Measurements from ENCODE around the gene KIAA1217.
"Not testable (repeated sequence)": the region's sequence is repeated elsewhere in the genome, so short reads cannot be mapped to it uniquely, and the experiment has no call there.

KIAA1217 gene

DNA sequence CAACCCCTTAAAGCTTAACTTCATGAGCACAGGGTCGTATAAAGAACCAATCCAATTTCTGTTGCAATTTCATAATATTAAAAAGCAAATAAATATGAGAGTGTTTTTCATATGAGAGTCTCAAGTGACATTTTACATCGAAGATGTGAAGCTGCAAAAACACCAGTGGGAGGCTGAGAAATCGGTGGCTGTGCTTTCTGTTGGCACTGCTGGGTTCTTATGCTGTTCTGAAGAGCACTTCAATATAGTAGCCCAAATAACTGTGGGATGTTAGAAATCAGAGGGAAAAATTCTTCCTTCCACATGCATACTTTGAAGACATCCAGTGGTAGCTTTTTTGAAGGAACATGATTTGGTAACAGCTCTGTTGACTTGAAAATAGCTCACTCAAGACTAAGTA lies 269.0 kb downstream of the KIAA1217 start:
- DNase-seq, result no peak

DNA sequence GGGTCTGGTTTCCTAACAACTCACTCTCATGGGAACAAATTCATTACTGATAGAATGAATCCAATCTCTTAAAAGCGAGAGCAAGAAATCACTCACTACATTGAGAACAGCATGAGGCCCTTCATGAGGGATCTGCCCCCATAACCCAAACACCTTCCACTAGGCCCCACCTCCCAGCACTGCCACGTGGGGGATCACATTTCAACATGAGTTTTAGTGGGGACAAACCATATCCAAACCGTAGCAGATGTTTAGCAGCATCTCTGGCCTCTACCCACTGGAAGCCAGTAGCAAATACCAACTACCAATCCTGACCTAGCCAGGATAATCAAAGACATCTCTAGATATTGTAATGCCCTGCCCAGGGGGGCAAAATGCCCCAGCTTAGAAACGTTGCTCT lies 270.9 kb downstream of the KIAA1217 start:
- DNase-seq, result no peak

DNA sequence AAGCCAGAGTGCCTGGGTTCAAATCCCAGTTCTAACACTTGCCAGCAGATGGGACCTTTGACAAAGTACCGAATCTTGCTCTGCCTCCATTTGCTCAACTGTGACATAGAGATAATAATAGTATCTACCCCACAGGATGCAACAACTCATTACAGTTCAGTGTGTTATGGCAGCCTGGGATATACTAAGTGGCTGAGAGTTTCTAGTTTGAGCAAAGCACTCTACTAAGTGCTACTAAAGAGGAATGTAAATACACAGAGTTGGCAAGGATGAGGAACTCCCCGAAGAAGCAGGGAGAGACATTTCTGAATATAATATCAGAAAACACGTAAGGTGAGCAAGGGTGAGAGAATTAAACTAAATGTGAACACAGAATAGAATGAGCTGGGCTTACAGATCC lies 271.5 kb downstream of the KIAA1217 start:
- DNase-seq, result no peak

DNA sequence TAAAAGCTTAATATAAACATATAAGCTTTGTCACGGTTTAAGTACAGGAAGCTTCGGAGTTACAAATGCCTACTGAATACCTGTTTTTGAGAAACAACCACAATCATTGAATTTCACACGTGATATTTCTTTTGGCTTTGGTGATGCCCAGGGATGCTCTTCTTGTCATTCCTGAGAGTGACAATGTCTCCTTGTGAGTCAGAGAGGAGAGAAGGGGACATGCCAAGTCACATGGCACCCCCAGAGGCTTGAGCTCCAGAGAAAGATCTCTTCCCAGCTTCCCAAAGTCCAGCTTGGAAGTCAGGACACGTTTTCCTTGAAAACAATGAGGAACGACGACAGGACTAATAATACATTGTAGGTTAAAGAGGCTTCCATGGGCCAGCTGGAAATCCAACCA lies 272.3 kb downstream of the KIAA1217 start:
- DNase-seq, result no peak

DNA sequence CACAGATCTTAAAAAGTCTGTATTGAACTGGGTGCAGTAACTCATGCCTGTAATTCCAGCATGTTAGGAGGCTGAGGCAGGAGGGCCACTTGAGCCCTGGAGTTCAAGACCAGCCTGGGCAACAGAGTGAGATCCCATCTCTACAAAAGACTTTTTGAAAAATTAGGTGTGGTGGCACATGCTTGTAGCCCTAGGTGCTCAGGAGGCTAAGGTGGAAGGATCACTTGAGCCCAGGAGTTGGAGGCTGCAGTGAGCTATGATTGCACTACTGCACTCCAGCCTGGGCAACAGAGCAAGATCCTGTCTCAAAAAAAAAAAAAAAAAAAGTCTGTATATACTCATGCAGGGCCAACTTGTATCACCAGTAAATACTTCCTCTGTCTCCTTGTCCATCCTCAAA lies 273.8 kb downstream of the KIAA1217 start:
- not testable (repeated sequence) for DNase-seq

DNA sequence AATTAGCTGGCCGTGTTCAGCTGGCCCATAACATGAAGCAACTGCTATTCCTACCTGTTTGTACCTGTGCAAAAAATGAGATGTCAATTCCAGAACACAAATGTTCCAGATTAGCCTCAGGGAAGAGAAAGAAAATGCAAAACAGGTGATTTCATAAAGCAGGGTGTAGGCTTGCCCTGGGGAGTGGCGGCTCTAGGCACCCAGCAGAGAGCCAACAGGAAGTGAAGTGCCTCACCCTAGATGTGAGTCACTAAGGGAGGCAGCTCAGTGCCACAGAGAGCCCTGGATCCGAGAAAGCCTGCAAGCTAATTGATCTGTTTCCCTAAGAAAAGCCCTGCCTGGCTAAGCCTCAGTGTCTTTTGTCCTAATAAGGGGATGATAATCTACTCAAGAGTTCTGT lies 274.8 kb downstream of the KIAA1217 start:
- peak; percentile 41 for DNase-seq

DNA sequence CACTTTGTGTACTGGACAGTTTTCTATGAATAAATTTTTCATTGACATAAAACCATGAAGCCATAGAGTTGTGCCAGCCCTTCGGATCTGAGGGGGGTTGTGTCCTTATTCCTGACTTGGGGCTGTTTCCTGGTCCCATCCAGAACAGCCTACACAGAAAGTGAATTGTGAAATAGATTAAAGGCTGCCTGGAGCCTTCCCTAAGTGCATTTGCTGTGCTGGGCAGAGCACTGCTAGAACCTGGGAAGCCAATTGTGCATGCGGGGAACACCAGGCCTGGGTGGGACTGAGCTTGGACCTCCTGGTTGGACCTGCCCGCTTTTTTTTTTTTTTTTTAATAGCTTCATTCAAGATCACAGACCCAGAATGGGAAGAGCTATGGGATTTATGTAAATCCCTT lies 275.8 kb downstream of the KIAA1217 start:
- DNase-seq, result no peak

DNA sequence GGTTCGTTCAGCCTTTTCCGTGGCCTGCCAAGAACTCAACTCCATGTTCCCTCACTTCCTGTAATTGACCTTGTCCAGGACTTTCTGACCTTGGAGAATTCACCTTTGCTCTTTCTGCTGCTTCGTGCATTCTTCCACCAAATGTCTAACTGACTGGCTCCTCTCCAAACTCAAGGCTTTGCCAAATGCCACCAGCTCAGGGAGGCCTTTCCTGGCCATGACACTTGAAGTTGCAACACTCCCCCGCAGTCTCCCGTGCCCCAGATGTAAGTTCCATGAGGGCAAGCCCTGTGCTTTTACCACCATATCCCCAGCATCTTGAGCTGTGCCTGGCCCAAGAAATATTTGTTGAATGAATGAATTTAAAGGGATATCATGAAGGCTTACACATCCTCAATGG lies 276.4 kb downstream of the KIAA1217 start:
- DNase-seq, result no peak

DNA sequence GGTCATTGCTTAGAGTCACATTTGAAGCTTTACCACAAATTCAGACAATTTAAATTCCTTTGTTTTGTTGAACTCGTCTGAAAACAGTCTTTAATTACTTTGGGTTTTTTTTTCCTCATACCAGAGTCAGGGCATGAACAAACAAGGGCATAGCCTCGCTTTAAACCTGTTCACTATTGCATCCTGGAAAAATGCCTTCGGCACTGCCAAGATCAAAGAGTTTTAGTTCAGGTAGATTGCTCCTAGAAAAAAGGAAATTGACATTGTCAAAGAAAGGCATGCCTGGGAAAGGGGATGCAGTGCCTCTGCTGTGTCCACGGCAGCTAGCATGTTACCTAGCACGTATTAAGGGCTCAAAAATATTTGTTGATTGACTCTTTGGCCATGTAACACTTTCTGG lies 279.7 kb downstream of the KIAA1217 start:
- DNase-seq, result peak; percentile 17

DNA sequence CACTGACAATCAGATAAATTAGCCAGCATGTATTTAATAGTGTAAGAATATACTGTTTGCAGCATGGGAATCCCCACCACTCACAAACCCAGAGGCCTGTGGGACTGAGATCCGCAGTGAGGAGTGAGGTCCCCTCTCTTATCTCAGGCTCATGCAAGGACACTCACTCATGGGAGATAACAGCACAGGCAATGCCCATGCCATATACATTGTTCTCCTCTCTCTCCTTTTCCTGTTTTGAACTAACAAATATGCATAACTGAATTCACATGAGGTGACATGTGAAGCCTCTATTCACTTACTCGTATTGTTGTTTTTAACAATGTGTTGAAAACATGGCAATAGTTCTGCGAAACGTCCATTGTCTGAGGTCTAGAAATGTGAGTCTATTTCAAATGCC lies 284.2 kb downstream of the KIAA1217 start:
- no peak for DNase-seq

DNA sequence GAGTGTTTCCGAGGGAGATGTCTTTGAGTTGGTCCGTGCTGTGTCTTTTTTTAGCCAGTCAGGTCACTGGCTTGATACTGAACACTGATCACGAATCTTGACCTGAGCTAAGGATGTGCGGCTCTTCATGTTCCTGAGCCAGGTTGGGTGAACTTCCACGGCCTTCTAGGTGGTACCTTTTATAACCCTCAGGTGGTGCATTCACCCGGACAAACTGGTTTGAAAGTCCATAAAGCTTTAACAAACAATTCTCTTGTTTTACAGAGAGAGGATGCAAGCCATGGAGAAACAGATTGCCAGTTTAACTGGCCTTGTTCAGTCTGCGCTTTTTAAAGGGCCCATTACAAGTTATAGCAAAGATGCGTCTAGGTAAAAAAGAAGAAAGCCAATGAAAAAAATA lies 285.3 kb downstream of the KIAA1217 start:
- DNase-seq, result no peak

DNA sequence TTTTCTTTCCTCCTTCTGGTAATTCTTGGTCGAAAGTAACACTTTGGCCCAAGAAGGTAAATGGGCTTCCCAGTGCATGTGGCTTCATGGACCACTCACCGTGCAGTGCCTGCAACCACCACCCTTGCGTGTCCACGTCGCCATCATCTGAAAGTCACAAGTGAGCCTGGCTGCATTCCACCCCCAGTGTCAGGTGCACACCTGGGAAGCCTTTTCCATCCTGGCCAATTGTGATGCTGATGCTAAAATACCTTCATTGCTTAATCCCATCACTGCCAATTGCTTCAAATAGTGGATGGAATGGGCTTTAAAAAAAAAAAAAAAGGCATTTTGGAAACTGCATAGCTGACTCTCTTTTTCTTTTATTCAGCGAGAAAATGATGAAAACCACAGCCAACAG lies 285.8 kb downstream of the KIAA1217 start:
- DNase-seq, result no peak

DNA sequence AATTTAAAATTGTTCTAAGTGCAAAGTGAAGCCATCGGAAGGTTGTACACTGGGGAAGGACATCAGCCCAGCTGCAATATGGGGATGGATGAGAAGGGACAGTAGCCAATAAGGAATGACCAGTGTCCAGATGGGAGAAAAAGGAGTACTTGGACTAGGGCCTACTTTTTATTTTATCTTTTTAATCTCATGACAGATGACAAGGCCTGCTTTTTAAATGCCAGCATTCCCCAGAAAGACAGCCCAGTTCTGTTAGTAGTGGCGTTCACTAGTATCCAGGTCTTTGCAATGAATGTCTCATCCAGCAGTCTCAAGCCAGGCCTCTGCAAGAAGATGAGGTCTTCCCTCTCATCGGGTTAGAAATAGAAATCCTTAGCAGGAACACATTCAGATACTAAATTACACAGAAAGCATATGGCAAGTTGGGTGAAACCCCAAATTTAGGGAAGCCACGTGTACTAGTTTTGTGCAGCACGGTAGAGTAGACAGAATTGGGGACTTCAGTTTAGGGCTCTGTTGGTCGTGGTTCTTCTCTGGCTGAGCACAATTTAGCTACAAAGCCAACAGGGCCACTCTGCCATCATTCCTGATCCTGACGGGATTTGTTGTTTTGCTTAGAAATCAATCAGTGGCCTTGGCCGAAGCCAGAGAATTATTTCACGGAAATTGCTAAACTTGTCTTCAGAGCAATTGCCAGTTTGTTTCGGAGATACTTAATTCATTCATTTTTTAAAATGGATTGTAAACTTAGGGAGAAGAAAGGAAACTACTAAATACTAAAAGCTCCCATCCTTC lies 286.9 kb downstream of the KIAA1217 start:
- no peak for DNase-seq

DNA sequence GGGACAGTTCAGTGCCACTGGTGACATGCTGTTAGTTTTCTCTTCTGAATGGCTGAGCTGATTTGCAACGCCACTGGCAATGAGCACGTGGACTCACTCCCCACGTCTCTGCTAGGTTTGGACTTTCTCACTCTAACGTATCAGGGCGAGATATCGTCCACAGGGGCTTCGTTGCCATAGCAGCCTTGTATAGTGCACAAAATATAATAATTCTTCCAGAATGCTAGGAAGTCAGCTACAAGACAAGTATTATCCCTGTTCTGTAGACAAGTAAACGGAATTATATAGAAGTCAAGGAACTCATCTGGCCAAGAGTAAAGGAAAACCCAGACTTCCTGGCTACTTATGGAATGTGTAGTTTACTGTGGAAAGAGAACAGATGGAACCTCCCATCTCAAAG lies 288.0 kb downstream of the KIAA1217 start:
- DNase-seq, result no peak

DNA sequence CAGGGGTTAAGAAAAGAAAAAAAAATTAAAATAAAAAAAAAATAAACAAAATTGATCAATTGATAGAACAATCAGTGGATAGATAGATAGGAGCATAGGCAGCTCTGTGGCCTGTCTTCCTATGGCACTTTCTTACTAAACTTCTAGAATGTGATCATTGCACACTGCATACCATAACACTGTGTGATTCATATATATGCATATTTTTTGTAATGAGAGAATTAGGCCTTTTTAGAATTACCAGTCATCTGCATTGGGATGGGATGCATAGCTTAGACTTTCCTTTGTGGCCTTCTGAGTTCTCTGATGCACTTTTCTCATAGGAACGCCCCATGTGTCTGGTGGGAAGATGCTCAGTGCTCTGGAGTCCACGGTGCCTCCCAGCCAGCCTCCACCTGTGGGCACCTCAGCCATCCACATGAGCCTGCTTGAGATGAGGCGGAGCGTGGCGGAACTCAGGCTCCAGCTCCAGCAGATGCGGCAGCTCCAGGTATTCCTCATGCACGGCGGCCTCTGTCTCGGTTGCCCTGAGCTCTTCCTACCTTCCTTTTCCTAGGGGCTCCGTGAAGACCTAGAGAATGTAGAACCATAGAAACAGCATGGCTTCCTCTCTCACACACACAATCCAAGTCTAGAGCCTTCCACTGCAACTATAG lies 292.2 kb downstream of the KIAA1217 start:
- DNase-seq, result no peak

DNA sequence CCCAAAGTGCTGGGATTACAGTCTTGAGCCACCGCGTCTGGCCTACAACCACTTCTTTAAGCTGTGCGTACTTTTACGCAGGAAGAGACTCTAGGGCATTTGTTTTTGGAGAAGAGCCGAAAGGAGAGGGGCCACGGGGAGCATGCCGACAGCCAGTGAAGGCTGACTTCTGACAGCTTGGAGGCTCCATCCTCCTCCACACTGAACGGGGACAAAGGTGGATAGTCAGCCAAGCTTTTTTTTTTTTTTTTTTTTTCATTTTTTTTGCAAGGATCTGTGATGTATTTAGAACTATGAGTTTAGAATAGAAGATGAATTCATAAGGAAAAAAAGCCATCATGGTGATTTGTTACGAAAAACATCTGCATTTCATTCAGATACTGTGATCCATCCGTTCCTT lies 293.1 kb downstream of the KIAA1217 start:
- DNase-seq, result no peak

DNA sequence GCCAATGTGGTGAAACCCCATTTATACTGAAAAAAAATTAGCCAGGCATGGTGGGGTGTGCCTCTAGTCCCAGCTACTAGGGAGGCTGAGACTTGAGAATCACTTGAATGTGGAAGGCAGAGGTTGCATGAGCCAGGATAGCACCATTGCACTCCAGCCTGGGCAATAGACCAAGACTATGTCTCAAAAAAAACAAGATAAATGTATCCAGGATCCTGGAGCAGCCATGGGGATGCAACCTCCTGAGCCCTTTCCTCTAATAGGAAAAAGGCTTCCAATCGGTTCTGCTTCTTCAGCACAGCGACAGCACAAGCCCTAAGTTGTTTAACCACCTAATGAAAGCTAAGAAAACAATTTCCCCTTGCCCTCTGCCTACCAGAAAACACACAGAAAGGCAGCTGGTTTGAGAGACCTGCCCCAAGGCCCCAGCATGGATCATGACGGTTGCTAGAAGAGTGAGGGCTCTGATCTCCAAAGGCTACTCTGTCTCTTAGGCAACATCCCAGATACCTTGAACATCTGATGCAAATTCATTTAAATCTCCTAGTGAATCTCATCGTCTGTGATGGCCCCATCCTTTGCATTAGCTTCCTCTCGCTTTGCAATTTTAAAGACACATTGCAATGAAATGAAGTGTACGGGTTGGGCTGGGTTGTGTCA lies 294.0 kb downstream of the KIAA1217 start:
- no peak for DNase-seq

DNA sequence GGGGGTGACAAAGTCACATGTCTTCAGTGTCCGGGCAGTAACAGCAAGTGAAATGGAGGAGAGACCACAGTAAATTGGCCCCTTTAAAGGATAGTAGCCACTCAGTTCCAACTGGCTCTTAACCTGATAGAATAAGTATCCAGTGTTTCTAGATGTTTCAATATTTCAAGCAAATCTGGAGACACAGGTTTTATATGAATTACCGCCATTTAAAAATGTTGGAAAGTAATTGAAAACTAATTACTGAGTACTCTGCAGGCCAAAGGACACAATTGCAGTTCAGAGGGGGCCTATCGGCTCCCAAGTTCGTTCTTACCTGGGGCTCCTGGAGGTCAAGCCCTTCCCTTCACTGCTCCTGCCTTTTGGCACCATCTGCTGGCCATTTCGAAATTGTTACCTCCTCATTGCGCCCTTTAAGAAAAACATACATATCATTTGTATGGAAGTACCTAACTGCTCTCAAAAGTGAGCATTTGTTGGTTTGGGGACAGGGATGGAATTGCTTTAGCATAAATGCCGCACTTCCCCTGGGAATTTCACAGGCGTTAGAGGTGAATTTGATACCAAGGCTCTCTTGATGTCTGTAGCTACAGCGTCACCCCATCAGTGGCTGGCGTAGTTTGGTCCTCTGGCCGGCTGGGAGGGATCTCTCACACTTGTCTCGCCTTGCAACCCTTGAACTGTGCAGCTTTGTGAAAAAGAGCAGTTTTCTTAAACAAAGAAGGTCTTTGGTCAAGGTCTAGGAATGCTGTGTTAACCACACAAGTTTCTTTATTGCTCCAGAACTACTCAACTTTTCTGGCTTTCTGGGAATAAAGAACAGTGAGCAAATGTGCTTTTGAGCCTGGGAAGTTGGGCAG lies 294.8 kb downstream of the KIAA1217 start:
- no peak for DNase-seq

DNA sequence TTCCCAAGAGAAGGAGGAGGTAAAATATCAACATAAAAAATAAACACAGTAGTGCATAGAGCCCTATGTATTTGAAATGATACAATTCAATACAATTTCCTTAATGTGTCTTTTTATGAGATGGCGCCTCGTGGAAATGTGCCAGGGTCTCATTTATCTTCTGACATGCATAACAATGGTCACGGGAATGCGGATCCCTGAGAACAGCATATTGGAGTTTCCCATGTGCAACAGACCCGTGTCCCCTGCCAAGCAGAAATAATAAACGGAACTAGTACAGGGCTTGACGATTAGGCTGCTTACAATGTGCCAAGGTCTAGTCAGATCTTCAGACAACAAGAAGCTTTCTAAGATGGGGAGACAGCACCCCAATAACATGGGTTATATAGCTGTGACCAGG lies 296.8 kb downstream of the KIAA1217 start:
- DNase-seq, result no peak

DNA sequence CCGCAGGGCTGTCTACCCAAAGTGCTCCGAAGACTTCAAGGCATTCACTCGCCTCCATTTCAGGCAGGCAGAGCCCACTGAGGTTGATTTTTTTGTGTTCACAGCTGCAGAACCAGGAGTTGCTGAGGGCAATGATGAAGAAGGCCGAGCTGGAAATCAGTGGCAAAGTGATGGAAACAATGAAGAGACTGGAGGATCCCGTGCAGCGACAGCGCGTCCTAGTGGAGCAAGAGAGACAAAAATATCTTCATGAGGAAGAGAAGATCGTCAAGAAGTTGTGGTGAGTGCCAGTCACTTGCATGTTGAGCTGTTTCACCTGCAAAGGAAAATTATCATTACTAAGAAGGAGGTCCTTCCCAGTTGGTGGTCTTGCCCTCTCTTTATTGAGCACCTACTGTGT lies 304.2 kb downstream of the KIAA1217 start:
- no peak for DNase-seq

DNA sequence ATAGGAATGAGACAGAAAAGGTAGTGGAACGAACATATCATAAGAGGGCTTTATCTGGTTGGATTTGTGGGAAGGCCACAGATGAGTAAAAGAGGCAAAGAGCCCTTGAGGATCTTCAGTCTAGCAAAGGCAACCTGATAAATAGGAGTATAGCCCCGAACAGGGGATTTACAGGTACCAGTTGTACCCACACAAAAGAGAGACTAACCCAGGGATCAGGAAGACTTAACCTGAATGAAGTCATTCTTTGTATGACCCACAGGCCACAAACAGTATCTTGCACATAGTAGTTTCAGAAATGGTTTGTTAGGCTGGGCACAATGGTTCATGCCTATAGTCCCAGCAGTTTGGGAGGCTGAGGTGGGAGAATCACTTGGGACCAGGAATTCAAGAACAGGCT lies 306.5 kb downstream of the KIAA1217 start:
- DNase-seq, result no peak

DNA sequence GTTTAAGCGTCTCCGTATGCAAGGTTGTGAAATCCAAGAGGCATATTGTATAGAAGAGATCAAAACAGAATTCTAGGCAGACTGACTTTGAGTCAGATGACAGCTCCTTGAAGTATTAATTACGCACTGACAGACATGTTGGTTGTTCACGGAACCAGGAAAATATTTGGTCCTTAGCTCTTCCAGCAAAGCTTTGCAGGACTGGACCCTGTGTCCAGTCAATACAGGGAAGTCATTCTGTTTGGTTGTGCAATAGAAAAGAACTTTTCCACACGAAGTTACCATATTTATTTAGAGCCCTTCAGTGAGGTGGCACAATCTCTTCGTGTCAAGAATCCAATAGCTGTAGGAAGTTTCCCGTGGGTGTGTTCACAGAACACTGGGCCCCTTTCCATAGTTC lies 309.5 kb downstream of the KIAA1217 start:
- DNase-seq, result no peak

DNA sequence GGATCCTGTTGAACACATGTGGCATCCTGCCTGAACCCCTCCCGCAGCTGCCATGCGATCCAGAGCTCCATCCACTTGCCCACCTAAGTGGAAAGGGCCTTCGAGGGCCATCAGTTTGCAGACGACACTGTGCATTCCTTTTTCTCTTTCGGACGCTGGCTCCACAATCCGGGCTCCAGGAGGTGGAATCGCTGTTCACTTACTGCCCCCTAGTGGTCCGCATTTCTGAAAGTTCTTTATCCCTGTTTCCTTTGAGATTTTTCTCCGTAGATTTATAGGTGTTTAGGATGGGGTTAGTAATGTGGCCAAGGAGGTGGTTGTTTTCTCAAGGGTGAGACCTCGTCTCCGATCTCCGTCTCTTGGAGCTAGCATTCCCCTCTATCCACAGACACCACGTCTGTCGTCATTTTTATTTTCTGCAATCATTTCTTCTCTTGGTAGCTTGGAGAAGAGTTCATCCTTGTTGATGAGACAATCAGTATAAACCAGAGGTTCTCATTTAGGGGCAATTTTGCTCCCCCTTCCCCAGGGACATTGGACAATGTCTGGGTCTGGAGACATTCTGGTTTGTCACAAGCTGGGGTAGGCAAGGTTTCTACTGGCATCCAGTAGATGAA lies 310.2 kb downstream of the KIAA1217 start:
- DNase-seq, result no peak
